A549 (cell line): ENCODE measurements around the gene EDIL3. TPM values are rescaled to one million over a fixed set of nuclear protein-coding genes. Genes with fewer than 3 reads are reported as not detected.

ENCODE experiments used
- ATAC-seq, 2 experiments: fragments of 200-7000 bp in 1 of 2; fragments of >200 bp in 1 of 2; cut with Nextera tagmentation in 1 of 2; cut with Tn5 transposase in 1 of 2; 3 replicates each; pipeline versions ENCODE4 v1.8.0 to v1.9.1; 2018 to 2020; ENCODE audit warnings: mild to moderate bottlenecking in 1 of 2, moderate library complexity in 1 of 2
- CTCF ChIA-PET: fragments of 300-600 bp; sonication (Branson Sonifier 250); formaldehyde crosslinking; extraction: SDS; loops from one replicate; lab custom pipeline; 2021; ENCODE audit warnings: antibody characterized with exemption, inconsistent platforms; lab: Yijun Ruan, JAX
- POLR2A ChIA-PET: fragments of 350-600 bp; formaldehyde crosslinking; extraction: SDS; loops from one replicate; lab custom pipeline; 2021; ENCODE audit warnings: antibody characterized with exemption, inconsistent platforms; lab: Yijun Ruan, JAX
- DNase-seq, 2 experiments: peaks; one replicate each; pipeline versions ENCODE4 v3.0.0 to v3.0.0-alpha.2; 2011 to 2016; ENCODE audit warnings: low read depth in 1 of 2, low spot score in 1 of 2
- FAIRE-seq: peaks from 2 replicates; lab custom pipeline; 2011; peaks lifted over from hg19 to GRCh38; lab: Jason Lieb, UNC
- H3K27ac ChIP-seq, 2 experiments: fragments of >200 bp; sonication (Bioruptor Twin); formaldehyde crosslinking; 3 replicates each; pipeline ENCODE4 v1.5.1; 2016 to 2017
- H3K4me1 ChIP-seq: fragments of >200 bp; sonication (Bioruptor Twin); formaldehyde crosslinking; 3 replicates; pipeline ENCODE4 v1.6.1; 2016
- H3K4me2 ChIP-seq: fragments of >200 bp; sonication (Bioruptor Twin); formaldehyde crosslinking; 3 replicates; pipeline ENCODE4 v1.6.1; 2016
- H3K4me3 ChIP-seq: fragments of >200 bp; sonication (Bioruptor Twin); formaldehyde crosslinking; 3 replicates; pipeline ENCODE4 v1.5.1; 2016
- H3K9me3 ChIP-seq: fragments of >200 bp; sonication (Bioruptor Twin); formaldehyde crosslinking; 3 replicates; pipeline ENCODE4 v1.6.1; 2016
- BHLHE40 ChIP-seq: IDR thresholded peaks from 2 replicates; pipeline ENCODE4 v1.6.1; 2012; ENCODE audit warnings: low read depth, low read length, inconsistent platforms
- CBX2 ChIP-seq: fragments of 200-600 bp; sonication (generic); IDR thresholded peaks from 2 replicates; pipeline ENCODE4 v1.6.1; 2016; ENCODE audit warnings: low read depth, mild to moderate bottlenecking, borderline replicate concordance
- CEBPB ChIP-seq, 2 experiments: fragments of >200 bp in 1 of 2; sonication (Bioruptor Twin) in 1 of 2; formaldehyde crosslinking in 1 of 2; IDR thresholded peaks; 2 replicates each; pipeline ENCODE4 v1.6.1; 2012 to 2016
- CHD2 ChIP-seq: fragments of 150-350 bp; IDR thresholded peaks from 2 replicates; pipeline ENCODE4 v1.6.1; 2014; ENCODE audit warnings: low read length; ENCODE audit not compliant: partially characterized antibody
- EHF ChIP-seq: fragments of 250-450 bp; sonication (Bioruptor Pico); IDR thresholded peaks from 2 replicates; pipeline ENCODE4 v1.5.0; 2020; ENCODE audit warnings: mild to moderate bottlenecking
- EHMT2 ChIP-seq: fragments of 200-600 bp; sonication (generic); IDR thresholded peaks from 2 replicates; pipeline ENCODE4 v1.6.1; 2016; ENCODE audit warnings: antibody characterized with exemption, low read depth, mild to moderate bottlenecking, moderate library complexity
- EP300 ChIP-seq, 2 experiments: fragments of >200 bp; sonication (Bioruptor Twin); formaldehyde crosslinking; IDR thresholded peaks; 2 replicates in 1 of 2; 3 replicates in 1 of 2; pipeline ENCODE4 v1.6.1; 2016 to 2017
- FOSB ChIP-seq: fragments of 250-450 bp; sonication (Bioruptor Pico); IDR thresholded peaks from 2 replicates; pipeline ENCODE4 v1.5.0; 2020; ENCODE audit warnings: mild to moderate bottlenecking, moderate library complexity
- FOXS1 ChIP-seq: fragments of 250-450 bp; sonication (Bioruptor Pico); IDR thresholded peaks from 2 replicates; pipeline ENCODE4 v1.5.0; 2020; ENCODE audit warnings: mild to moderate bottlenecking, moderate library complexity
- GATA3 ChIP-seq: IDR thresholded peaks from 2 replicates; pipeline ENCODE4 v1.6.1; 2012; ENCODE audit warnings: borderline replicate concordance
- HDAC2 ChIP-seq: fragments of 200-600 bp; sonication (generic); IDR thresholded peaks from 2 replicates; pipeline ENCODE4 v1.6.1; 2016
- HEYL ChIP-seq: fragments of 250-450 bp; sonication (Bioruptor Pico); IDR thresholded peaks from 2 replicates; pipeline ENCODE4 v1.8.0; 2021; ENCODE audit warnings: mild to moderate bottlenecking, moderate library complexity
- JUN ChIP-seq, 2 experiments: fragments of >200 bp; sonication (Bioruptor Twin); formaldehyde crosslinking; IDR thresholded peaks; 2 replicates in 1 of 2; 3 replicates in 1 of 2; pipeline ENCODE4 v1.6.1; 2016 to 2017
- KDM1A ChIP-seq: fragments of 200-600 bp; sonication (generic); IDR thresholded peaks from 2 replicates; pipeline ENCODE4 v1.6.1; 2016; ENCODE audit warnings: low read depth, mild to moderate bottlenecking
- MAFK ChIP-seq: fragments of 450-650 bp; IDR thresholded peaks from 2 replicates; pipeline ENCODE4 v1.6.1; 2014; ENCODE audit not compliant: partially characterized antibody
- MYC ChIP-seq: IDR thresholded peaks from 2 replicates; pipeline ENCODE4 v1.6.1; 2012; ENCODE audit warnings: mild to moderate bottlenecking, inconsistent platforms, low read length, improper control_type of control experiment, borderline replicate concordance
- NR3C1 ChIP-seq: fragments of >200 bp; sonication (Bioruptor Twin); formaldehyde crosslinking; IDR thresholded peaks from 3 replicates; pipeline ENCODE4 v1.6.1; 2017
- PHF8 ChIP-seq: fragments of 200-600 bp; sonication (generic); IDR thresholded peaks from 2 replicates; pipeline ENCODE4 v1.6.1; 2016; ENCODE audit warnings: low read depth, mild to moderate bottlenecking, antibody characterized with exemption, moderate library complexity, borderline replicate concordance
- POLR2AphosphoS2 ChIP-seq: conservative IDR thresholded peaks from 2 replicates; pipeline ENCODE4 v1.6.1; 2012; ENCODE audit warnings: low read length, improper control_type of control experiment, inconsistent platforms
- RCOR1 ChIP-seq: fragments of 150-350 bp; IDR thresholded peaks from 2 replicates; pipeline ENCODE4 v1.6.1; 2014; ENCODE audit warnings: antibody characterized with exemption, low read length, low read depth
- SMC3 ChIP-seq: fragments of >200 bp; sonication (Bioruptor Twin); formaldehyde crosslinking; IDR thresholded peaks from 3 replicates; pipeline ENCODE4 v1.6.1; 2018; ENCODE audit warnings: inconsistent platforms
- SREBF2 ChIP-seq: fragments of 450-650 bp; IDR thresholded peaks from 2 replicates; pipeline ENCODE4 v1.6.1; 2014; ENCODE audit warnings: mild to moderate bottlenecking, moderate library complexity
- TFCP2L1 ChIP-seq: fragments of 250-450 bp; sonication (Bioruptor Pico); IDR thresholded peaks from 2 replicates; pipeline ENCODE4 v1.5.0; 2021; ENCODE audit warnings: mild to moderate bottlenecking
- TP53 ChIP-seq: fragments of 250-450 bp; sonication (Bioruptor Pico); IDR thresholded peaks from 2 replicates; pipeline ENCODE4 v1.5.0; 2021; ENCODE audit warnings: mild to moderate bottlenecking, moderate library complexity
- ZFP36 ChIP-seq: fragments of 450-650 bp; IDR thresholded peaks from 2 replicates; pipeline ENCODE4 v1.6.1; 2014; ENCODE audit warnings: borderline replicate concordance; ENCODE audit not compliant: partially characterized antibody
- WGBS: methylation state at CpG from one replicate; pipeline ENCODE4 v1.1.6; 2017; ENCODE audit errors: missing lambda C conversion rate; 5-methylcytosine and 5-hydroxymethylcytosine counted together
- polyA plus RNA-seq, 4 experiments: library from polyadenylated mRNA; depleted of rRNA in 3 of 4; stranded (reverse); fragments of >200 nt; fragmentation: RNase III in 1 of 4; extraction: RNeasy Plus Mini Kit Qiagen cat#74134 plus additional on column Dnase treatment in 1 of 4; gene quantifications; 2 replicates in 3 of 4; 3 replicates in 1 of 4; pipeline ENCODE4 v1.2.3, GENCODE V29; 2011 to 2017
- TF ChIP-seq, protein P1 (sequence below): fragments of 250-450 bp; sonication (Bioruptor Pico); IDR thresholded peaks from 2 replicates; pipeline ENCODE4 v1.5.0; 2020; ENCODE audit warnings: low read depth, mild to moderate bottlenecking, moderate library complexity
- TF ChIP-seq, protein P2 (sequence below): fragments of 450-650 bp; IDR thresholded peaks from 2 replicates; pipeline ENCODE4 v1.6.1; 2014; ENCODE audit warnings: antibody characterized with exemption
- TF ChIP-seq, protein P3 (sequence below): fragments of 250-450 bp; sonication (Bioruptor Pico); IDR thresholded peaks from 2 replicates; pipeline ENCODE4 v1.5.0; 2021; ENCODE audit warnings: mild to moderate bottlenecking, moderate library complexity, borderline replicate concordance
- TF ChIP-seq, protein P4 (sequence below): fragments of 200-600 bp; sonication (generic); IDR thresholded peaks from 2 replicates; pipeline ENCODE4 v1.6.1; 2016; ENCODE audit warnings: antibody characterized with exemption, mild to moderate bottlenecking, moderate library complexity

EDIL3 gene
- polyA plus RNA-seq, 2 of the 4 experiments (the other 2 are of a cell fraction), result 0.12 to 0.14 TPM

GRCh38 chr5:84286662-84287061, 98.0 kb downstream of the EDIL3 start:
- CTCF ChIA-PET, result no interaction called here

GRCh38 chr5:84285641-84286637, 98.7 kb downstream of the EDIL3 start:
- H3K4me3 ChIP-seq, result no peak overlapping the region
- TF ChIP-seq, protein P1, sequence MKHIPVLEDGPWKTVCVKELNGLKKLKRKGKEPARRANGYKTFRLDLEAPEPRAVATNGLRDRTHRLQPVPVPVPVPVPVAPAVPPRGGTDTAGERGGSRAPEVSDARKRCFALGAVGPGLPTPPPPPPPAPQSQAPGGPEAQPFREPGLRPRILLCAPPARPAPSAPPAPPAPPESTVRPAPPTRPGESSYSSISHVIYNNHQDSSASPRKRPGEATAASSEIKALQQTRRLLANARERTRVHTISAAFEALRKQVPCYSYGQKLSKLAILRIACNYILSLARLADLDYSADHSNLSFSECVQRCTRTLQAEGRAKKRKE, result no peak
- no peak for TF ChIP-seq KDM1A
- TF ChIP-seq CEBPB (IDR thresholded peaks at IDR 0.05), result no peak
- TF ChIP-seq, protein P2, sequence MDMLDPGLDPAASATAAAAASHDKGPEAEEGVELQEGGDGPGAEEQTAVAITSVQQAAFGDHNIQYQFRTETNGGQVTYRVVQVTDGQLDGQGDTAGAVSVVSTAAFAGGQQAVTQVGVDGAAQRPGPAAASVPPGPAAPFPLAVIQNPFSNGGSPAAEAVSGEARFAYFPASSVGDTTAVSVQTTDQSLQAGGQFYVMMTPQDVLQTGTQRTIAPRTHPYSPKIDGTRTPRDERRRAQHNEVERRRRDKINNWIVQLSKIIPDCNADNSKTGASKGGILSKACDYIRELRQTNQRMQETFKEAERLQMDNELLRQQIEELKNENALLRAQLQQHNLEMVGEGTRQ, result no peak
- TF ChIP-seq HEYL (CRISPR knock-in tag), result no peak
- no peak for TF ChIP-seq MAFK
- no peak for TF ChIP-seq BHLHE40
- TF ChIP-seq EHMT2, result no peak
- no peak for TF ChIP-seq NR3C1
- no peak for TF ChIP-seq FOXS1 (CRISPR knock-in tag)
- TF ChIP-seq POLR2AphosphoS2, result no peak
- TF ChIP-seq CBX2, result no peak
- no peak for TF ChIP-seq TFCP2L1 (CRISPR knock-in tag)
- TF ChIP-seq, protein P3, sequence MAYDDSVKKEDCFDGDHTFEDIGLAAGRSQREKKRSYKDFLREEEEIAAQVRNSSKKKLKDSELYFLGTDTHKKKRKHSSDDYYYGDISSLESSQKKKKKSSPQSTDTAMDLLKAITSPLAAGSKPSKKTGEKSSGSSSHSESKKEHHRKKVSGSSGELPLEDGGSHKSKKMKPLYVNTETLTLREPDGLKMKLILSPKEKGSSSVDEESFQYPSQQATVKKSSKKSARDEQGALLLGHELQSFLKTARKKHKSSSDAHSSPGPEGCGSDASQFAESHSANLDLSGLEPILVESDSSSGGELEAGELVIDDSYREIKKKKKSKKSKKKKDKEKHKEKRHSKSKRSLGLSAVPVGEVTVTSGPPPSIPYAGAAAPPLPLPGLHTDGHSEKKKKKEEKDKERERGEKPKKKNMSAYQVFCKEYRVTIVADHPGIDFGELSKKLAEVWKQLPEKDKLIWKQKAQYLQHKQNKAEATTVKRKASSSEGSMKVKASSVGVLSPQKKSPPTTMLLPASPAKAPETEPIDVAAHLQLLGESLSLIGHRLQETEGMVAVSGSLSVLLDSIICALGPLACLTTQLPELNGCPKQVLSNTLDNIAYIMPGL (CRISPR knock-in tag), result no peak
- TF ChIP-seq RCOR1, result no peak
- H3K27ac ChIP-seq, result no peak overlapping the region
- ATAC-seq, result no peak
- H3K4me1 ChIP-seq, result peaks cover 19% of the 10 kb centered on the region
- CTCF ChIA-PET, result no interaction called here
- POLR2A ChIA-PET, result no interaction called here
- 74% methylated on average over 8 of the region's 8 CpGs for WGBS
- no peaks in the 10 kb centered on the region for H3K9me3 ChIP-seq
- FAIRE-seq, result no peak
- no peak for DNase-seq
- H3K4me2 ChIP-seq, result no peak overlapping the region

More at GRCh38 chr5:84286662-84287061, 98.0 kb downstream of the EDIL3 start:
- Histone ChIP-seq H3K4me3 (no peak overlapping the region), H3K9me3 (no peaks in the 10 kb centered on the region), H3K4me2 (no peak overlapping the region), H3K4me1 (peaks cover 19% of the 10 kb centered on the region), H3K27ac (no peak overlapping the region)
- ATAC-seq (no peak), FAIRE-seq (no peak), DNase-seq (no peak)
- TF ChIP-seq HDAC2 (no peak), MYC (no peak), ZFP36 (no peak), FOSB (CRISPR knock-in tag) (no peak), SMC3 (no peak), JUN (IDR thresholded peaks at IDR 0.05) (no peak), RCOR1 (no peak), NR3C1 (no peak), POLR2AphosphoS2 (no peak), HEYL (CRISPR knock-in tag) (no peak), EP300 (IDR thresholded peaks at IDR 0.05) (no peak), GATA3 (no peak), CHD2 (no peak), EHF (CRISPR knock-in tag) (no peak), PHF8 (no peak), SREBF2 (no peak), TP53 (no peak), EHMT2 (no peak)
- TF ChIP-seq, protein P4, sequence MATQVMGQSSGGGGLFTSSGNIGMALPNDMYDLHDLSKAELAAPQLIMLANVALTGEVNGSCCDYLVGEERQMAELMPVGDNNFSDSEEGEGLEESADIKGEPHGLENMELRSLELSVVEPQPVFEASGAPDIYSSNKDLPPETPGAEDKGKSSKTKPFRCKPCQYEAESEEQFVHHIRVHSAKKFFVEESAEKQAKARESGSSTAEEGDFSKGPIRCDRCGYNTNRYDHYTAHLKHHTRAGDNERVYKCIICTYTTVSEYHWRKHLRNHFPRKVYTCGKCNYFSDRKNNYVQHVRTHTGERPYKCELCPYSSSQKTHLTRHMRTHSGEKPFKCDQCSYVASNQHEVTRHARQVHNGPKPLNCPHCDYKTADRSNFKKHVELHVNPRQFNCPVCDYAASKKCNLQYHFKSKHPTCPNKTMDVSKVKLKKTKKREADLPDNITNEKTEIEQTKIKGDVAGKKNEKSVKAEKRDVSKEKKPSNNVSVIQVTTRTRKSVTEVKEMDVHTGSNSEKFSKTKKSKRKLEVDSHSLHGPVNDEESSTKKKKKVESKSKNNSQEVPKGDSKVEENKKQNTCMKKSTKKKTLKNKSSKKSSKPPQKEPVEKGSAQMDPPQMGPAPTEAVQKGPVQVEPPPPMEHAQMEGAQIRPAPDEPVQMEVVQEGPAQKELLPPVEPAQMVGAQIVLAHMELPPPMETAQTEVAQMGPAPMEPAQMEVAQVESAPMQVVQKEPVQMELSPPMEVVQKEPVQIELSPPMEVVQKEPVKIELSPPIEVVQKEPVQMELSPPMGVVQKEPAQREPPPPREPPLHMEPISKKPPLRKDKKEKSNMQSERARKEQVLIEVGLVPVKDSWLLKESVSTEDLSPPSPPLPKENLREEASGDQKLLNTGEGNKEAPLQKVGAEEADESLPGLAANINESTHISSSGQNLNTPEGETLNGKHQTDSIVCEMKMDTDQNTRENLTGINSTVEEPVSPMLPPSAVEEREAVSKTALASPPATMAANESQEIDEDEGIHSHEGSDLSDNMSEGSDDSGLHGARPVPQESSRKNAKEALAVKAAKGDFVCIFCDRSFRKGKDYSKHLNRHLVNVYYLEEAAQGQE, result no peak
- TF ChIP-seq, protein P1, result no peak
- POLR2A ChIA-PET, result no interaction called here
